CD4-positive, alpha-beta memory T cell (primary cell): ENCODE data around the gene NUCB1. TPM values are rescaled to one million over a fixed set of nuclear protein-coding genes. Genes with fewer than 3 reads are reported as not detected.

ENCODE experiments used
- CTCF ChIA-PET: fragments of 350-600 bp; sonication (Branson Sonifier 250); formaldehyde crosslinking; loops from one replicate; lab custom pipeline; 2021; ENCODE audit warnings: inconsistent platforms; ENCODE audit not compliant: partially characterized antibody; lab: Charles Lee
- POLR2A ChIA-PET: fragments of 350-600 bp; sonication (Branson Sonifier 250); formaldehyde crosslinking; loops from one replicate; lab custom pipeline; 2021; ENCODE audit not compliant: partially characterized antibody; lab: Charles Lee
- DNase-seq, 5 donors: peaks; one replicate each; pipeline versions ENCODE4 v3.0.0 to v3.0.0-alpha.2; 2020 to 2022; ENCODE audit warnings: mixed read lengths in 1 of 5
- H3K27ac ChIP-seq: one replicate; pipeline ENCODE4 v1.7.0; 2013; ENCODE audit warnings: low read depth, low read length
- H3K27me3 ChIP-seq: 2 replicates; pipeline ENCODE4 v1.7.0; 2013; ENCODE audit warnings: mild to moderate bottlenecking, low read length, moderate library complexity; ENCODE audit not compliant: insufficient read depth
- H3K36me3 ChIP-seq: 2 replicates; pipeline ENCODE4 v1.7.0; 2013; ENCODE audit warnings: mild to moderate bottlenecking, low read length, moderate library complexity; ENCODE audit not compliant: insufficient read depth
- H3K4me1 ChIP-seq: 2 replicates; pipeline ENCODE4 v1.7.0; 2013; ENCODE audit warnings: mild to moderate bottlenecking, low read length, moderate library complexity; ENCODE audit not compliant: insufficient read depth
- H3K4me3 ChIP-seq, 2 donors: one replicate each; pipeline ENCODE4 v1.7.0; 2013; ENCODE audit warnings: low read length in 2 of 2, mild to moderate bottlenecking in 1 of 2
- H3K9me3 ChIP-seq, 2 donors: one replicate each; pipeline ENCODE4 v1.7.0; 2013; ENCODE audit warnings: low read length in 2 of 2, control low read depth in 1 of 2; ENCODE audit not compliant: control insufficient read depth in 1 of 2
- H3K27ac Mint-ChIP-seq, 7 donors: one replicate each; pipeline ENCODE4 v1.8.0; 2020 to 2021; ENCODE audit warnings: mixed read lengths in 7 of 7, mild to moderate bottlenecking in 6 of 7, inconsistent platforms in 3 of 7, moderate library complexity in 3 of 7
- H3K27me3 Mint-ChIP-seq, 2 donors: one replicate each; pipeline ENCODE4 v1.8.0; 2020 to 2021; ENCODE audit warnings: mixed read lengths in 2 of 2
- H3K36me3 Mint-ChIP-seq, 2 donors: one replicate each; pipeline ENCODE4 v1.8.0; 2020 to 2021; ENCODE audit warnings: mixed read lengths in 2 of 2, inconsistent platforms in 1 of 2, mild to moderate bottlenecking in 1 of 2
- H3K4me1 Mint-ChIP-seq, 4 donors: one replicate each; pipeline ENCODE4 v1.8.0; 2020 to 2021; ENCODE audit warnings: mixed read lengths in 4 of 4, mild to moderate bottlenecking in 1 of 4
- H3K4me3 Mint-ChIP-seq, 8 donors: one replicate each; pipeline ENCODE4 v1.8.0; 2020 to 2021; ENCODE audit warnings: mixed read lengths in 8 of 8, mild to moderate bottlenecking in 7 of 8, moderate library complexity in 6 of 8, inconsistent platforms in 3 of 8
- H3K9me3 Mint-ChIP-seq, 8 donors: one replicate each; pipeline ENCODE4 v1.8.0; 2020 to 2021; ENCODE audit warnings: mixed read lengths in 8 of 8, mild to moderate bottlenecking in 5 of 8, inconsistent platforms in 3 of 8, moderate library complexity in 1 of 8
- intact Hi-C: fragments of 100-400 bp; cut with micrococcal nuclease; formaldehyde crosslinking; loops from one replicate; pipeline ENCODE4 v1.15.1; 2023
- polyA plus RNA-seq, 2 donors: library from polyadenylated mRNA; unstranded; fragments of 300-500 nt; fragmentation: Illumina TruSeq; gene quantifications; one replicate each; pipeline ENCODE4 v1.2.3, GENCODE V29; 2021
- total RNA-seq, 2 experiments: library from RNA; stranded (reverse); gene quantifications; one replicate each; pipeline ENCODE4 v1.2.3, GENCODE V29; 2021

NUCB1 gene
- total and polyA plus RNA-seq, 4 experiments from 2014 or later, result 65.3 to 145 (median 129) TPM

- Histone ChIP-seq H3K36me3 (peaks cover 8% of the 10 kb centered on the region), H3K27ac (peak overlapping the region; percentile 58), H3K27me3 (no peaks in the 10 kb centered on the region), H3K4me3 (peak overlapping the region in 1 of 2 donors; percentile 34), H3K4me1 (peaks cover 48% of the 10 kb centered on the region), H3K9me3 (no peaks in the 10 kb centered on the region)
- Mint-ChIP-seq H3K9me3 (peaks cover 0 to 1% (median 0%) of the 10 kb centered on the region in 8 donors), H3K36me3 (peaks cover 13 to 26% of the 10 kb centered on the region in 2 donors), H3K4me3 (peak overlapping the region; percentile 77 to 100 (median 96)), H3K27ac (peak overlapping the region; percentile 86 to 98 (median 91)), H3K4me1 (peaks cover 30 to 67% (median 46%) of the 10 kb centered on the region in 4 donors), H3K27me3 (no peaks in the 10 kb centered on the region)
- ChIA-PET CTCF (no interaction called here), POLR2A (interaction anchor here (1.4 to 5.6 kb wide), 7 partner anchors 9 to 105 kb away, joined by 5 to 134 read pairs (median 22); partner anchors contain the start of genes BAX, DHDH, GYS1 and NUCB1)
- peak in 2 of 5 donors; percentile 26 to 68 for DNase-seq
- intact Hi-C loops, result loop anchor here (2.0 kb wide), 2 partner anchors 31 to 63 kb away; partner anchors contain the start of genes DHDH and NUCB1
Measured at GRCh38 chr19:48963371-48964204, 63.5 kb downstream of the NUCB1 start.

DNA sequence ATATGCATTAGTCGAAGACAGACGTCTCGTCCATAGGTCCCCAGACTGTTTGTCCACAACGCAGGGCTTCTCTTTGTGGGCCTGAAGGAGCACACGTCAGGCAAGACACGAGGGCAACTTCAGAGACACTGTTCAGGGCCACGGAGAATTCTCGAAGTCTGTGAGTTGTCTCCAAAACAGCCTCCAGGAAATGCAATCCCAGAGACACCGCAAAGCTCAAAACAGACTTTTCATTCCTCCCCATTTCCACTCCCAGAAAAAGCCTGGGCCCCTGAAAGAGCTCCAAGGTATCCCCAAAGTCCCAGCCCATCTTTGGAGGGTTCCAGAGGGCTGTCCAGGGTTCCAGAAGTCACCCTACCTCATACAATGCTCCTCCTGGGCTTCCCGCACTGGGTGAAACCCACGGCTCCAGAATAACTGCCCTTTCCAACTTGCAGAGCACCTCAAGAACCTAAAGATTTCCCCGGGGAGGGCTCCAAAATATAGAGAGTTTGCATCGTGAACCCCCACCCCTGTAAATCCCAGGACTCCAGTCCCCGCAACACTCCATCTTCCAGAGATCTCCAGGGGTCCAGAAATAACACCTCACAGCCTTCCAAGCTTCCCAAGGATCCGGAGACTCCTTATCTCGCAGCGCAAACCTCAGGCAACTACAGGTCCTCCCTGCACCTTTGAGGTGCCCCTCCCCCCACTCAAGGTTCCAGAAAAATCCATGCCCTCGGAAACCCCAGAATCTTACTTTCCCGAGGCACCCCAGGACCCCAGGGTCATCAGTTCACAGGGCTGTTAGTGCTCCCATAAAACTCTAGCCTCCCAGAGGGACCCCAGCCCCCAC is 64.3 kb downstream of the NUCB1 start:
- Histone ChIP-seq H3K36me3 (peaks cover 8% of the 10 kb centered on the region), H3K27me3 (no peaks in the 10 kb centered on the region), H3K27ac (peak overlapping the region; percentile 58), H3K4me3 (peak overlapping the region; percentile 34 to 73), H3K9me3 (no peaks in the 10 kb centered on the region), H3K4me1 (peaks cover 48% of the 10 kb centered on the region)
- peaks cover 30 to 67% (median 46%) of the 10 kb centered on the region in 4 donors for H3K4me1 Mint-ChIP-seq
- H3K27me3 Mint-ChIP-seq, result no peaks in the 10 kb centered on the region
- POLR2A ChIA-PET, result interaction anchor here (0.9 to 5.6 kb wide), 16 partner anchors 10 to 677 kb away, joined by 3 to 134 read pairs (median 6); partner anchors contain the start of genes BAX, CA11, DHDH and GYS1
- peak overlapping the region; percentile 77 to 98 (median 90) for H3K27ac Mint-ChIP-seq
- H3K9me3 Mint-ChIP-seq, result peaks cover 0 to 1% (median 0%) of the 10 kb centered on the region in 8 donors
- intact Hi-C loops, result loop anchor here (1.0 to 5.0 kb wide), 5 partner anchors 10 to 317 kb away; partner anchors contain the start of genes BAX, CA11, DHDH and NUCB1
- peaks cover 13 to 28% of the 10 kb centered on the region in 2 donors for H3K36me3 Mint-ChIP-seq
- H3K4me3 Mint-ChIP-seq, result peak overlapping the region; percentile 77 to 100 (median 96)
- no peak for DNase-seq
- CTCF ChIA-PET, result interaction anchor here (0.7 to 3.4 kb wide), 2 partner anchors 29 to 176 kb away, joined by 3 to 20 read pairs; partner anchors contain the start of genes GYS1 and RUVBL2

DNA sequence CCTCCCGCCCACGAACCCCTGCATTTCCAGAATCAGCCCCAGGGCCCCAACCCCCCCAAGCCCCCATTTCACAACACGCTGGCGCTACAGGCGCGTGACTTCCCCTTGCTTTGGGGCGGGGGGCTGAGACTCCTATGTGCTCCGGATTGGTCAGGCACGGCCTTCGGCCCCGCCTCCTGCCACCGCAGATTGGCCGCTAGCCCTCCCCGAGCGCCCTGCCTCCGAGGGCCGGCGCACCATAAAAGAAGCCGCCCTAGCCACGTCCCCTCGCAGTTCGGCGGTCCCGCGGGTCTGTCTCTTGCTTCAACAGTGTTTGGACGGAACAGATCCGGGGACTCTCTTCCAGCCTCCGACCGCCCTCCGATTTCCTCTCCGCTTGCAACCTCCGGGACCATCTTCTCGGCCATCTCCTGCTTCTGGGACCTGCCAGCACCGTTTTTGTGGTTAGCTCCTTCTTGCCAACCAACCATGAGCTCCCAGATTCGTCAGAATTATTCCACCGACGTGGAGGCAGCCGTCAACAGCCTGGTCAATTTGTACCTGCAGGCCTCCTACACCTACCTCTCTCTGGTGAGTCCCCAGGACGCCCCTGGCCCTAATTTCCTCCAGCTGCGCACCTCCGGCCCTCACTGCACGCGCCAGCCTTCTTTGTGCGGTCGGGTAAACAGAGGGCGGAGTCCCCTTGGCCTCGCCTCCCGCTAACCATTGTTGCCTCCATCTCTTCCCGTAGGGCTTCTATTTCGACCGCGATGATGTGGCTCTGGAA is 65.1 kb downstream of the NUCB1 start, which contains the start of gene FTL:
Gene FTL, plus strand, starts transcription at position 270 of the 766 bp plus-strand sequence. Its CDS starts 199 bp downstream, at position 469.
- no peaks in the 10 kb centered on the region for H3K9me3 ChIP-seq
- Mint-ChIP-seq H3K27ac (peak within 1 kb of the TSS; percentile 96 to 100 (median 97)), H3K36me3 (peaks cover 13 to 32% of the 10 kb centered on the region in 2 donors), H3K4me3 (peak within 1 kb of the TSS; percentile 93 to 100 (median 96)), H3K9me3 (peaks cover 0 to 1% (median 0%) of the 10 kb centered on the region in 8 donors), H3K27me3 (no peaks in the 10 kb centered on the region), H3K4me1 (peaks cover 30 to 67% (median 46%) of the 10 kb centered on the region in 4 donors)
- H3K36me3 ChIP-seq, result peaks cover 16% of the 10 kb centered on the region
- H3K27me3 ChIP-seq, result no peaks in the 10 kb centered on the region
- peak within 1 kb of the TSS; percentile 64 for H3K27ac ChIP-seq
- DNase-seq, result peak; percentile 81 to 87 (median 85)
- H3K4me1 ChIP-seq, result peaks cover 43% of the 10 kb centered on the region
- ChIA-PET POLR2A (interaction anchor here (0.7 to 5.6 kb wide), 29 partner anchors 11 to 964 kb away, joined by 3 to 134 read pairs (median 4); partner anchors contain the start of genes ATF5, BAX, CA11 and DHDH), CTCF (interaction anchor here (0.6 to 3.4 kb wide), 5 partner anchors 11 to 129 kb away, joined by 3 to 20 read pairs (median 3); partner anchors contain the start of genes GYS1, HSD17B14 and RUVBL2)
- intact Hi-C loops, result loop anchor here (1.0 to 5.0 kb wide), 5 partner anchors 11 to 318 kb away; partner anchors contain the start of genes BAX, CA11, DHDH and NUCB1
- H3K4me3 ChIP-seq, result peak within 1 kb of the TSS; percentile 84 to 91

DNA sequence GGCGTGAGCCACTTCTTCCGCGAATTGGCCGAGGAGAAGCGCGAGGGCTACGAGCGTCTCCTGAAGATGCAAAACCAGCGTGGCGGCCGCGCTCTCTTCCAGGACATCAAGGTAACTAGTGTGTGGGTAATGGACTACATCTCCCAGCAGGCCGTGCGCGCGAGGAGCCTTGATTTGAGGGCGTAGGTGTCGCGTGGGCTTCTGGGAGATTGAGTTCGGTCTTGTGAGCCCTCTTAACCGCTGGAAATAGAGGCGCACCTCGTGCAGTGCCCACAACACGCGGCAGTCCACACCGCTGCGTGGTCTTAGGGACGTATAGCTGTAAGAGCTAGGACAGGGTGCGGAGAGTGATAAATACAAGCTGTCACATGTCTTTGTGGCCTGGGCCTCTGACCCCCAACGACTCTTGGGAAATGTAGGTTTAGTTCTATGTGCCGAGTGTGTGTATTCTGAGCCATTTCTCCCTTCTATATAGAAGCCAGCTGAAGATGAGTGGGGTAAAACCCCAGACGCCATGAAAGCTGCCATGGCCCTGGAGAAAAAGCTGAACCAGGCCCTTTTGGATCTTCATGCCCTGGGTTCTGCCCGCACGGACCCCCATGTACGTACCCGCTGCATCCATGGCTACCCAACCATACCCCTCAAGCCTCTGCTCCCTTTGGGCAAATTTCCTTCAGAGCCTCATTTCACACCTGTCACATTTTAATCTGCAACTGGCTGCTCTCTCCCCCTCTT is 65.9 kb downstream of the NUCB1 start:
- H3K27me3 Mint-ChIP-seq, result no peaks in the 10 kb centered on the region
- H3K4me3 ChIP-seq, result peak overlapping the region; percentile 84 to 91
- intact Hi-C loops, result loop anchor here (1.0 to 5.0 kb wide), 5 partner anchors 12 to 319 kb away; partner anchors contain the start of genes BAX, CA11, DHDH and NUCB1

DNA sequence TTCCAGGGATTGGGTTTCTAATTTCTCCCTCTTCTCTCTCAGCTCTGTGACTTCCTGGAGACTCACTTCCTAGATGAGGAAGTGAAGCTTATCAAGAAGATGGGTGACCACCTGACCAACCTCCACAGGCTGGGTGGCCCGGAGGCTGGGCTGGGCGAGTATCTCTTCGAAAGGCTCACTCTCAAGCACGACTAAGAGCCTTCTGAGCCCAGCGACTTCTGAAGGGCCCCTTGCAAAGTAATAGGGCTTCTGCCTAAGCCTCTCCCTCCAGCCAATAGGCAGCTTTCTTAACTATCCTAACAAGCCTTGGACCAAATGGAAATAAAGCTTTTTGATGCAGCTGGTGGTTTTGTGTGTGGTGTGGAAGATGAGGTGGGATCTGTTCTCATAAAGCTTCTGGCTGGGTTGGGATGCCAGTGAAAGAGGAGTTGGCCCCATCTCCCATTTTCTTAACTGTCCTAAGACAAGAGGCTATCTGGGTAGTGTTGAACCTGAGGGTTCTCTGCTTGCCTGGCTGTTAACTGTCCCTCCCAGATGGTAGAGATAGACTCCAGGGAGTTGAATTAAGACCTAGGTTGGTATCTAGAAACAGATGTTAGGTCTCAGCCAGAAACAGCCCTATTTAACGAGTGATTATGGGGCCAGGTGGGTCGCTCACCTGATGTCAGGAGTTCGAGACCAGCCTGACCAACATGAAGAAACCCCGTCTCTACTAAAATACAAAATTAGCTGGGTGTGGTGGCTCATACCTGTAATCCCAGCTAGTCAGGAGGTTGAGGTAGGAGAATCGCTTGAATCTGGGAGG is 66.6 kb downstream of the NUCB1 start:
- Mint-ChIP-seq H3K9me3 (no peaks in the 10 kb centered on the region), H3K4me3 (peak overlapping the region; percentile 93 to 100 (median 96)), H3K27ac (peak overlapping the region in 6 of 7 donors; percentile 5 to 98 (median 96)), H3K36me3 (peaks cover 19 to 39% of the 10 kb centered on the region in 2 donors), H3K4me1 (peaks cover 33 to 64% (median 48%) of the 10 kb centered on the region in 4 donors), H3K27me3 (no peaks in the 10 kb centered on the region)
- Histone ChIP-seq H3K4me1 (peaks cover 49% of the 10 kb centered on the region), H3K27ac (peak overlapping the region; percentile 64), H3K9me3 (no peaks in the 10 kb centered on the region), H3K4me3 (peak overlapping the region; percentile 84 to 91), H3K27me3 (no peaks in the 10 kb centered on the region), H3K36me3 (peaks cover 17% of the 10 kb centered on the region)
- intact Hi-C loops, result loop anchor here (5.0 kb wide), 1 partner anchor 319 kb away; the partner anchor contains the start of gene CA11
- ChIA-PET CTCF (interaction anchor here (0.8 to 5.4 kb wide), 10 partner anchors 12 to 179 kb away, joined by 3 to 50 read pairs (median 4); partner anchors contain the start of genes GYS1, HSD17B14 and RUVBL2), POLR2A (interaction anchor here (0.9 to 5.6 kb wide), 21 partner anchors 8 to 962 kb away, joined by 3 to 134 read pairs (median 5); partner anchors contain the start of genes ATF5, BAX, DHDH and GYS1)
- DNase-seq, result no peak

More for the DNA sequence above, 65.9 kb downstream of the NUCB1 start:
- peak overlapping the region; percentile 93 to 100 (median 96) for H3K4me3 Mint-ChIP-seq
- Histone ChIP-seq H3K27ac (peak overlapping the region; percentile 64), H3K36me3 (peaks cover 17% of the 10 kb centered on the region), H3K27me3 (no peaks in the 10 kb centered on the region), H3K9me3 (no peaks in the 10 kb centered on the region), H3K4me1 (peaks cover 48% of the 10 kb centered on the region)
- POLR2A ChIA-PET, result interaction anchor here (0.7 to 5.6 kb wide), 27 partner anchors 11 to 963 kb away, joined by 3 to 134 read pairs (median 4); partner anchors contain the start of genes ATF5, BAX, CA11 and DHDH
- peak overlapping the region; percentile 96 to 100 (median 97) for H3K27ac Mint-ChIP-seq
- H3K36me3 Mint-ChIP-seq, result peaks cover 16 to 36% of the 10 kb centered on the region in 2 donors
- peaks cover 31 to 69% (median 49%) of the 10 kb centered on the region in 4 donors for H3K4me1 Mint-ChIP-seq
- CTCF ChIA-PET, result interaction anchor here (0.6 to 3.4 kb wide), 9 partner anchors 12 to 178 kb away, joined by 3 to 20 read pairs (median 4); partner anchors contain the start of genes GYS1, HSD17B14 and RUVBL2
- peaks cover 0 to 1% (median 0%) of the 10 kb centered on the region in 8 donors for H3K9me3 Mint-ChIP-seq
- DNase-seq, result peak; percentile 88 to 95 (median 89)
